ENCODE data around the gene PLCB4. TPM values are rescaled to one million over a fixed set of nuclear protein-coding genes. Genes with fewer than 3 reads are reported as not detected.

The PLCB4 gene
- polyA plus RNA-seq, 1 donor (not counting 4 experiments of a cell fraction or from before 2014, with no cell fraction given) = 4.1 TPM

DNA sequence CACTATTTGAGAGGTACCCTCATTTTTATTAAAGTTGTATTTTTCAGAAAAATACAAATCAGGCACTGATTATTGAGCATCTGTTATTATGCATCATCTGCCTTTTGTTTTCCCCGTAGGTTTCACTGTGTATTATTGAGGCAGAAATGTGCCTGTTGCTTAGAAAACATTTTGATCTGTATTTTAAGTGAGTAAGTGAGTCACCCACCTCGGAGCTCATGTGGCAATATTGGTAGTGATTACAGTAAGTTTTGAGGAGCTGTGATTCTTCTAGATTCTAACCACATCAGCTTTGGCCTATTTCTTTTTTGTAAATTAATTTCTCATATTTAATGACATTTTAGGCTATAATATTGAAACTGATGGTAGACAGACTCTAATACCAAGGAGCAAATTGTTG, 385.9 kb downstream of the PLCB4 start:
- Histone ChIP-seq H3K36me3 (ENCODE audit: control insufficient read depth in 2 of 2, extremely low read depth in 1 of 2, insufficient read depth in 2 of 2, low read length in 2 of 2) (no peaks in the 10 kb centered on the region), H2AFZ (ENCODE audit: control insufficient read depth, low read length) (no peak overlapping the region), H3K27me3 (ENCODE audit: control insufficient read depth, extremely low read depth, insufficient read depth, low read length) (no peaks in the 10 kb centered on the region), H4K20me1 (ENCODE audit: control insufficient read depth, extremely low read depth, insufficient read depth, low read length) (no peaks in the 10 kb centered on the region), H3K27ac (ENCODE audit: control insufficient read depth, insufficient read depth, low read length) (no peak overlapping the region), H3K9me1 (ENCODE audit: control insufficient read depth, extremely low read depth, insufficient read depth, low read length) (no peaks in the 10 kb centered on the region), H3K4me1 (ENCODE audit: control insufficient read depth, extremely low read depth, insufficient read depth, low read length) (no peaks in the 10 kb centered on the region), H3K79me2 (ENCODE audit: control insufficient read depth, insufficient read depth, low read length) (no peaks in the 10 kb centered on the region), H3K4me2 (ENCODE audit: control insufficient read depth, extremely low read depth, insufficient read depth, low read depth, low read length) (no peak overlapping the region), H3K4me3 (ENCODE audit: control insufficient read depth in 2 of 3, extremely low read depth in 1 of 3, insufficient read depth in 2 of 3, low read depth in 1 of 3, low read length in 3 of 3) (no peak overlapping the region), H3K9me3 (ENCODE audit: control insufficient read depth, low read depth, low read length) (no peaks in the 10 kb centered on the region), H3K9ac (ENCODE audit: control insufficient read depth, extremely low read depth, insufficient read depth, low read length) (no peak overlapping the region)
- FAIRE-seq = no peak
- no peak for DNase-seq (ENCODE audit: low read depth, low spot score)
- TF ChIP-seq, protein P1, sequence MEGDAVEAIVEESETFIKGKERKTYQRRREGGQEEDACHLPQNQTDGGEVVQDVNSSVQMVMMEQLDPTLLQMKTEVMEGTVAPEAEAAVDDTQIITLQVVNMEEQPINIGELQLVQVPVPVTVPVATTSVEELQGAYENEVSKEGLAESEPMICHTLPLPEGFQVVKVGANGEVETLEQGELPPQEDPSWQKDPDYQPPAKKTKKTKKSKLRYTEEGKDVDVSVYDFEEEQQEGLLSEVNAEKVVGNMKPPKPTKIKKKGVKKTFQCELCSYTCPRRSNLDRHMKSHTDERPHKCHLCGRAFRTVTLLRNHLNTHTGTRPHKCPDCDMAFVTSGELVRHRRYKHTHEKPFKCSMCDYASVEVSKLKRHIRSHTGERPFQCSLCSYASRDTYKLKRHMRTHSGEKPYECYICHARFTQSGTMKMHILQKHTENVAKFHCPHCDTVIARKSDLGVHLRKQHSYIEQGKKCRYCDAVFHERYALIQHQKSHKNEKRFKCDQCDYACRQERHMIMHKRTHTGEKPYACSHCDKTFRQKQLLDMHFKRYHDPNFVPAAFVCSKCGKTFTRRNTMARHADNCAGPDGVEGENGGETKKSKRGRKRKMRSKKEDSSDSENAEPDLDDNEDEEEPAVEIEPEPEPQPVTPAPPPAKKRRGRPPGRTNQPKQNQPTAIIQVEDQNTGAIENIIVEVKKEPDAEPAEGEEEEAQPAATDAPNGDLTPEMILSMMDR (optimal IDR thresholded peaks at IDR 0.05 in 1 of 3, IDR thresholded peaks at IDR 0.05 in 1 of 3, conservative IDR thresholded peaks at IDR 0.05 in 1 of 3; ENCODE audit: extremely low read depth in 1 of 3, insufficient read depth in 2 of 3, low read length in 3 of 3) = no peak
- no peak for TF ChIP-seq EZH2 (IDR thresholded peaks at IDR 0.05; ENCODE audit: low read length)
- dilution Hi-C loops (cut with MboI; ENCODE audit: extremely low pct_ligation_motif_present, low sequenced_read_pairs) = no loop called here

DNA sequence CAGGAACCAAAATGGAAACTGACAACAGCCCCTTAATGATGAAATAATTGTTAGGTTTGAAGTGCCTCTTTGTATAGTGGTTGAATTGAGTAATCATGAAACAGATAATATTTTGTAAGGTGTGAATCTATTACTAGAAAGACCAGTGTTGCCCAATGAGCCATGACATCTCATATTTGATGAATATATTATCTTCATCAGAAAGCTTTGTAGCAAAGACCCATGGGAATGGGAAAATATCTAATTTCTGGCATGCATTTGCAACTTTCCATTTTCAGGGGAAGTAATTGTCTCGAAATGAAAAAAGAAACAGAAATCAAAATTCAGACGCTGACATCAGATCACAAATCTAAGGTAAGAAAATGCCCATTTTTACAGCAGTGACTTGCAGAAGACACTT, 388.2 kb downstream of the PLCB4 start:
- no peaks in the 10 kb centered on the region for H3K79me2 ChIP-seq (ENCODE audit: control insufficient read depth, insufficient read depth, low read length)
- dilution Hi-C loops (cut with MboI; ENCODE audit: extremely low pct_ligation_motif_present, low sequenced_read_pairs) = no loop called here
- no peak for TF ChIP-seq EZH2 (IDR thresholded peaks at IDR 0.05; ENCODE audit: low read length)
- TF ChIP-seq, protein P1 (optimal IDR thresholded peaks at IDR 0.05 in 1 of 3, IDR thresholded peaks at IDR 0.05 in 1 of 3, conservative IDR thresholded peaks at IDR 0.05 in 1 of 3; ENCODE audit: extremely low read depth in 1 of 3, insufficient read depth in 2 of 3, low read length in 3 of 3) = no peak

More for the DNA sequence above, 388.2 kb downstream of the PLCB4 start:
- Histone ChIP-seq H3K9ac (ENCODE audit: control insufficient read depth, extremely low read depth, insufficient read depth, low read length) (no peak overlapping the region), H4K20me1 (ENCODE audit: control insufficient read depth, extremely low read depth, insufficient read depth, low read length) (no peaks in the 10 kb centered on the region), H3K4me3 (ENCODE audit: control insufficient read depth in 2 of 3, extremely low read depth in 1 of 3, insufficient read depth in 2 of 3, low read depth in 1 of 3, low read length in 3 of 3) (no peak overlapping the region), H3K27me3 (ENCODE audit: control insufficient read depth, extremely low read depth, insufficient read depth, low read length) (no peaks in the 10 kb centered on the region), H3K9me3 (ENCODE audit: control insufficient read depth, low read depth, low read length) (no peaks in the 10 kb centered on the region), H3K9me1 (ENCODE audit: control insufficient read depth, extremely low read depth, insufficient read depth, low read length) (no peaks in the 10 kb centered on the region), H3K4me1 (ENCODE audit: control insufficient read depth, extremely low read depth, insufficient read depth, low read length) (no peaks in the 10 kb centered on the region), H3K27ac (ENCODE audit: control insufficient read depth, insufficient read depth, low read length) (no peak overlapping the region), H3K36me3 (ENCODE audit: control insufficient read depth in 2 of 2, extremely low read depth in 1 of 2, insufficient read depth in 2 of 2, low read length in 2 of 2) (no peaks in the 10 kb centered on the region), H3K4me2 (ENCODE audit: control insufficient read depth, extremely low read depth, insufficient read depth, low read depth, low read length) (no peak overlapping the region), H2AFZ (ENCODE audit: control insufficient read depth, low read length) (no peak overlapping the region)
- DNase-seq (ENCODE audit: low read depth, low spot score) (no peak), FAIRE-seq (no peak)
